ENCODE measurements around the gene NAA30.
"Not testable (repeated sequence)": the region's sequence is repeated elsewhere in the genome, so short reads cannot be mapped to it uniquely, and the experiment has no call there.

The NAA30 gene

GRCh38 chr14:57390037-57390805 is at the start of gene NAA30:
Gene NAA30 (plus strand): TSS chr14:57390586. CDS start chr14:57390958, 372 bp downstream.
- TF ChIP-seq CTCF (IDR thresholded peaks at IDR 0.05; ENCODE audit: insufficient read depth, low read depth, low read length, missing control alignments): no peak
- H3K4me3 ChIP-seq (ENCODE audit: low read length): peak within 1 kb of the TSS; percentile 66
- DNase-seq (ENCODE audit: low read depth): peak; percentile 97

- not testable (repeated sequence) for H3K4me3 ChIP-seq (ENCODE audit: low read length); DNase-seq (ENCODE audit: low read depth)
Measured at GRCh38 chr14:57343545-57344297, 46.7 kb upstream of the NAA30 start.

GRCh38 chr14:57345106-57345505 is 45.3 kb upstream of the NAA30 start:
- H3K4me3 ChIP-seq (ENCODE audit: low read length): no peak overlapping the region
- no peak for DNase-seq (ENCODE audit: low read depth)
- no peak for TF ChIP-seq CTCF (IDR thresholded peaks at IDR 0.05; ENCODE audit: insufficient read depth, low read depth, low read length, missing control alignments)

DNA sequence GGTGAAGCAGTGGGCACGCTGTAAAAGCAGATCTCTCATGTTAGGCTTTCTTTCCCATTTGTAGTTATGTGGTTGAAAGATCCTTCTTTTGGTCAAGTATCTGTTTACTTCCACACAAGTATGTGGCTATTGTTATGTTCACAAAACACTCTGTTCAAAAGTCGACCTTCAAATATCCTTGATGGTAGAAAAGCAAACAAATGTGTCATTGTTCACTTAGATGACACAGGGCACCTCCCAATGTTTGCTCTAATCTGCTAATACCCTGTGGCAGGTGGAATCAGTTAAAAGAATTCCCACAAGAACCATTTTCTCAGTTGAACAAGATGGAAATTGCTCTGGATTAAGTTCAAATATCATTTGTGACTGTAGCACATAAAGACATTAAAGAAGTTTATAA is 43.6 kb upstream of the NAA30 start:
- no peak for TF ChIP-seq CTCF (IDR thresholded peaks at IDR 0.05; ENCODE audit: insufficient read depth, low read depth, low read length, missing control alignments)
- H3K4me3 ChIP-seq (ENCODE audit: low read length): no peak overlapping the region
- no peak for DNase-seq (ENCODE audit: low read depth)

DNA sequence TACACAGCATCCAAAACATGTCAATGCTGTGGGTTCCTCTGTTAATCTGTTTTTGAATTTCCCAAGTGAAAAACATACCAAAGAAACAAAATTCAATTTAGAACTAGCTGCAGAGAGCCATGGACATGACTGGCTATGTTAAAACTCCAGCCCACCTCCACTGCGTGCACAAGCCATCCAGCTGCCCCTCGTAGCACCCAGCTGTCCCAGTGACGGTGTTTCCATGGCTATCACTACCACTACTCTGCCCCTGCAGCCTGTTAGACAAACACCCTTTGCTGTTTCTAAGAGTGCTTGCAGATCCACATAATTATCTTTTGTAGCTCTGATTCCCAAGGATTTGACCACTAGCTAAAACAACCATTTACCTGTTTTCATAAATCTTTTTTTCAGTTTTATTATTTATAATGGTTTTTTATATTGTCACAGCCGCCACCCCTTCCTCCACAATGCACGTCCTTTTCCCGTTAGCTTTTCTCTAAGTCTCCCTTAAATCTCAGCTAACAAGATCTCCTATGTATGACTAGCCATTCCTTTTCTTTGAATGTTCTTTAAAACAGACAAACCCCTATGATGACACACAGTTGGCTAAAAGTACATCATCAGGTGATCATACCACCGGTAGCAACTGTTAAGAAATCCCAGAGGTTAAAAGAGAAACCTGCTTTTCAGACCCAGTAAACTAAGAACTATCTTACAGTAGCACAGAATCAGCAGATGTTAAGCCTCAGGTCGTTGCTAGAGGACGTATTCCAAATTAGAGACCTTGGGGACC is 37.8 kb upstream of the NAA30 start:
- DNase-seq (ENCODE audit: low read depth): peak; percentile 86
- no peak overlapping the region for H3K4me3 ChIP-seq (ENCODE audit: low read length)
- no peak for TF ChIP-seq CTCF (IDR thresholded peaks at IDR 0.05; ENCODE audit: insufficient read depth, low read depth, low read length, missing control alignments)

- DNase-seq (ENCODE audit: low read depth): no peak
- no peak for TF ChIP-seq CTCF (IDR thresholded peaks at IDR 0.05; ENCODE audit: insufficient read depth, low read depth, low read length, missing control alignments)
- H3K4me3 ChIP-seq (ENCODE audit: low read length): no peak overlapping the region
Measured at GRCh38 chr14:57355081-57355800, 35.1 kb upstream of the NAA30 start.
